ENCODE data around the gene GTF3C1.

GTF3C1 gene

GRCh38 chr16:27566417-27566816 is 16.7 kb upstream of the GTF3C1 start:
- DNase-seq (ENCODE audit: low spot score), result no peak

- DNase-seq (ENCODE audit: low spot score), result no peak
Observed at GRCh38 chr16:27564224-27564623, 14.5 kb upstream of the GTF3C1 start.

GRCh38 chr16:27561216-27561615 is 11.5 kb upstream of the GTF3C1 start:
- DNase-seq (ENCODE audit: low spot score), result no peak

GRCh38 chr16:27558932-27559331 is 9.2 kb upstream of the GTF3C1 start:
- no peak for DNase-seq (ENCODE audit: low spot score)

GRCh38 chr16:27558434-27558833 is 8.7 kb upstream of the GTF3C1 start:
- DNase-seq (ENCODE audit: low spot score), result no peak

- DNase-seq (ENCODE audit: low spot score), result no peak
Observed at GRCh38 chr16:27556471-27556870, 6.8 kb upstream of the GTF3C1 start.

DNA sequence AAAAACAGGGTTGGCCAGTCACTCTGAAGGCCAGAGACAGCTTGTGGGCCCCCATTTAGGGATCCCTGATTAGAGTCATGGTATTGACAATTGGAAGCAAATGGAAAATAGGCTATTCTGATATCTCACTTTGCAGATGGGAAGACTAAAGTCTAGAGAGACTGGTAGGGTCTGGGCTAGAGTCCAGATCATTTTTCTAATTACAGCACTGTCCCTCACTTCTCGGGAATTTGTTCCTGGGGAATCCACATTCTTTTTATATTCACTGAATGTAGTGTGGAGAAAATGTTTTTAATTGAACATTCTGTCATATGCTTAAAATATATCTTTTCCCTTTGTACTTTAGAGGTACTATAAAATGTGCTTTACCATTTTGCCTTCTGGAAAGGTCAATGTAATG is 1.3 kb upstream of the GTF3C1 start:
- DNase-seq (ENCODE audit: low spot score), result no peak

- DNase-seq (ENCODE audit: low spot score), result no peak
Observed at GRCh38 chr16:27550582-27550920, 838 bp upstream of the GTF3C1 start.

- DNase-seq (ENCODE audit: low spot score), result no peak
Observed at GRCh38 chr16:27549464-27549745, 308 bp downstream of the GTF3C1 start.

DNA sequence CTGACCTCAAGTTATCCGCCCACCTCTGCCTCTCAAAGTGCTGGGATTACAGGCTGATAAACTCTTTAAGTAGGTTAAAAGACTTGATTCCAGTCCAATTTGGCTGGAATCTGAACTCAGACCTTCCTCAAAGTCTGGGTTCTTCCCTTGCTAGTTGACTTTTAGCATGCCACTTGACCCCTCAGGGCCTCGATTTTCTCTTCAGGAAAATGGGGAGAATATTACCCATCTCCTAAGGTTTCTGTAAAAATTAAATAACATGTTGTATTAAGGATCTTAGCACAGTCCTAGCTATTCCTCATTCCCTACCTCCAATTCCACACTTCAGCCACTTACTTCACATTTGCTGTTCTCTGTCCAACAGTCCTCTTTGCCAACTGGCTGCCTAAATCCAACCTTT is 1.9 kb downstream of the GTF3C1 start:
- DNase-seq (ENCODE audit: low spot score), result no peak

DNA sequence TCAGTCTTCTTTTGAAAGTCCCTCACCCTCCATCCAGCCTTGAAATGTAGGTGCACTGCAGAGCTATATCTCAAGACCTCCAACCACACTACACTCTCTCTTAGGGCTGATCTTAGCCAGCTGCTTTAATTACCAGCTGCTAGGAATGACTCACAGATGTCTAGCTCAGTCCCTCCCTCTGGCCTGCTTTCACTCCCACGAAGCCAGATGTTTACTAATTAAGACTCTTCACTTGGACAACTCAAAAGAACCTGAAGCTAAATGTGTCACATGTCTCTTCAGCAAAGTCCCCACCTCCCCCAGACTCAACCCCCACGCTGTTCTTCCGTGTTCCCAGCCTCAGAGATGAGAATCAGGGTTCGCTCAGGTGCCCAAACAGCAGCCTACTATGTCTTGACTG is 2.6 kb downstream of the GTF3C1 start:
- no peak for DNase-seq (ENCODE audit: low spot score)

- DNase-seq (ENCODE audit: low spot score), result no peak
Observed at GRCh38 chr16:27544671-27545070, 5.0 kb downstream of the GTF3C1 start.

DNA sequence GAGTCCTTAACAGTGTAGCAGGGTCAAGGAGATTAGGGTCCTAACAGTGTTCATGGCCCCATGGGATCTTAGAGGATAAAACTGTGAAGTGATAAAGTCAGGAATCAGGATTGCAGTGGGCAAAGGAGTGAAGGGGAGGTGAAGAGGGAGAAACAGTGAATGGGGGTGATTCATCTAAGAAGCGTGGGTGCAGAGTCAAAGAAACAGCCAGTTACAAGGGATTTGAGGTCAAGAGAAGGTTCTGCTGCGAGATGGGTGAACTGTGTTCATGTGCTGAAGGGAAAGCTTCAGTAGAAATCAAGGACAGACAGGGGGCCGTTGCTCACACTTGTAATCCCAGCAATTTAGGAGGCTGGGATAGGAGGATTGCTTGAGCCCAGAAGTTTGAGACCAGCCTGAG is 5.9 kb downstream of the GTF3C1 start:
- DNase-seq (ENCODE audit: low spot score), result no peak

DNA sequence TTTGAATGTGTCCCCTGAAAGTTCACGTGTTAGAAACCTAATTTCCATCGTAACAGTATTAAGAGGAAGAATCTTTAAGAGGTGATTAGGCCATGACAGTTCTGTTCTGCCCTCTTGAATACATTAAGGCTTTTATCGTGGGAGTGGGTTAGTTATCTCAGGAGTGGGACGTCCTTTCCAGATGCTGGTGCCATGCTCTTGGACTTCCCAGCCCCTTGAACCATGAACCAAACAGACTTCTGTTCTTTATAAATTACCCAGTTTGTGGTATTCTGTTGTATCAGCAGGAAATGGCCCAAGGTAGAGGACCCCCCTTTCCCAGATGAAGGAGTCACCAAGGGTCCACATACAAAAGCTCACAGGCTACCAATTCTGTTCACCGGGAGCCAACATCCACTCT is 10.1 kb downstream of the GTF3C1 start:
- DNase-seq (ENCODE audit: low spot score), result no peak

DNA sequence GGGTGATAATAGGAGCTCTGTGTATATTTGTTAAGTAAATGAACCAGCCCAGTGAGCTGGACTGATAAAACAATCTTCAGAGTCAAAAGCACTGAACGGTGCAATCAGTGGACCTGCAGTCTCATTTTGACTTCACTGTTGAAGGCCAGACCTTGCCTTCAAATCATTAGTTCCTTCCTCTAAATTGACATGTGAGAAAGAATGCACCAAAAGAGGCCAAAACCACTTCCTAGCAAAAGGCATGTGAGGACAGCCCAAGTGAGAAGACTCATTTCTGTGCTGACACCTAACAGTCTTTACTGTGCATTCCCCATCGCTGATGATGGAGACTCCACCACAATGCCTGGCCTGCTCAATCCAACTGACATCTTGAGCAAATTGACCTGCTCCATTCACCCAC is 10.6 kb downstream of the GTF3C1 start:
- DNase-seq (ENCODE audit: low spot score), result no peak

DNA sequence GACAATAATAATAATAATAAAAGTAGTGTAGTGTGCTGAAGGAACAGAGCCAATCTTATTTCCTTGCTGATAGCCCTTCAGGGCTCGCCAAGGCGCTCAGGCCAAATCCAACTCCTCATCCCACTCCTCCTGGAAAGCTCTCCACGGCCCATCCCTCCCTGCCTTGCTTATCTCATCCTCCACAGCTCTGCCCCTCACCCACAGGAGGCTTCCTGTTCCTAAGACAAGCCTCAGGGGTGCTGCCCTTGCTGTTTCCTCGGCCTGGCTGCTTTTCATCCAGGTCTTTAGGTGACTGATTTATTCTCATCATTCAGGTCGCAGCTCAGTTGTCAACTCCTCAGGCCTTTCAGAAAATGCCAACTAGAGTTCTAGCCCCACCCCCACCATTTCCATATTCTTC is 11.2 kb downstream of the GTF3C1 start:
- no peak for DNase-seq (ENCODE audit: low spot score)

DNA sequence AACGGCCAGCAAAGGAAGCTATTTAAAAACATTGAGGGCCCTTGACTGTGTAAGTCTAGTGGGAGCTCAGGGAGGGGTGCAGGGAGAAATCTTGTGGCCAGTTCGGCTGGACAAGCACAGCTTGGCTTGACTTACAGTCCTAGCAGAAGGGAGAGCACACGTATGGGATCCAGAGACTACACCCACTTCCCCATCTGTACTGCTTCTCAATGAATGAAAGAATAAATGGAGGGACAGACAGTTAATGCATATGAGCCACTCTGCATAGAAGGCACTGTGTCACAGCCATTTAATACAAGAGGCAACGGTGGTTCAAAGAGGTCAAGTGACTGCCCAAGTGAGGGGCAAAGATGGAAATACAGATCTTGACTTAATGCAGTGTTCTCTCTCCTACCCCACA is 15.5 kb downstream of the GTF3C1 start:
- DNase-seq (ENCODE audit: low spot score), result no peak

GRCh38 chr16:27531826-27532800 is 17.6 kb downstream of the GTF3C1 start:
- no peak for DNase-seq (ENCODE audit: low spot score)

- no peak for DNase-seq (ENCODE audit: low spot score)
Observed at GRCh38 chr16:27531186-27531585, 18.5 kb downstream of the GTF3C1 start.

DNA sequence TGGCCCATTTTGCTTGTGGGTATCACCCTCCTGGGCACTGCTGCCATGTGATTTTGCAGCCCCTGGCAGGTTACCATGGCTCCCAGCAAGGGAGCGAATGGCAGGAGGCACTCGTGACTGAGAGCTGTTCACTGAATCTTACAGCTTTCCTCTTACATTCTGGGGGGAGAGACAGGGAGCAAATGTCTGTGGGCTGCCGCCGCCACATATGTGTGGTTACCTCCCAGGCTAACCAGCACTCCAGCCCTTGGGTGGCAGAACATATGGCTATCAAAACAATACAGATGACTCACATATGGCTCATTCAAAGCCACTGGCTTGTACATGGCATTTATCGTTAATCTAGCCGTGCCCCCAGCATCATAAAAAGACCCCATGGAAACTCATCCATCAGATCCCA is 19.8 kb downstream of the GTF3C1 start:
- no peak for DNase-seq (ENCODE audit: low spot score)

- no peak for DNase-seq (ENCODE audit: low spot score)
Observed at GRCh38 chr16:27528294-27528693, 21.4 kb downstream of the GTF3C1 start.

DNA sequence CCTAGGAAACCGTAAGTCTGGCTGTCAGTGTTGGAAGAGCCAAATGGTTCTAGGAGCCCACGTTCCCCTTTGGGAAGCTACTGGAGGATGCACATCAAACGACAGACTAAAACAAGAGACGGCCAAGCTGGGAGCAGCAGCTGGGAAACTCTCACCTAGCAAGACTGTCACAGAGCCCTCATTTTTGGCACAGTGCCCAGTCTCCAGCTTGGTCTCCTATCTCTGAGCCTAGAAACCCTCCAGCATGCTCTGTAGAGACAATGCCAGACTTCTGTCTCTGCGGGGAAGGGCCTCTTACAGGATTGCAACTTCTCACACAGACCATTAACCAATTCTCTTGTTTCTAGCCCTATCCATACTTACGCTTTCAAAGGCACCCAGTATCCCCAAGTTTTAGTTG is 23.5 kb downstream of the GTF3C1 start:
- DNase-seq (ENCODE audit: low spot score), result no peak

DNA sequence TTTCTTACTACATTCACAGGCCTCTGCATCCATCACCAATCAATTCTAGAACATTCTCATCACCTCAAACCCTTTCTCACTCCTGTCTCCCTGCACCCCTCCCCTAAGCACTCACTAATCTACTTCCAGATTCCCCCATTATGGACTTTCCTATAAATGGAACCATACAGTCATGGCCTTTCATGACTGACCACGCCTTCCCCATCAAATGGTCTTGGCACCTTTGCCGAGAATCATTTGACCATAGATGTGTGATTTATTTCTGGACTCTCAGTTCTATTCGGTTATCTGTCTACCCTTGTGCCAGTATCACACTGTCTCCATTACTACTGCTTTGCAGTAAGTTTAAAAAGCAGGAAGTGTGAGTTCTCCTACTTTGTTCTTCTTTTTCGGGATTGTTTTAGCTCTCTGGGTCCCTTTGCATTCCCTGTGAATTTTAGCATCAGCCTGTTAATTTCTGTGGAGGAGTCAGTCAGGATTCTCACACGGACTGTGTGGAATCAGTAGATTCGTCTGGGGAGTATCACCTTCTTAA is 27.5 kb downstream of the GTF3C1 start:
- DNase-seq (ENCODE audit: low spot score), result no peak

DNA sequence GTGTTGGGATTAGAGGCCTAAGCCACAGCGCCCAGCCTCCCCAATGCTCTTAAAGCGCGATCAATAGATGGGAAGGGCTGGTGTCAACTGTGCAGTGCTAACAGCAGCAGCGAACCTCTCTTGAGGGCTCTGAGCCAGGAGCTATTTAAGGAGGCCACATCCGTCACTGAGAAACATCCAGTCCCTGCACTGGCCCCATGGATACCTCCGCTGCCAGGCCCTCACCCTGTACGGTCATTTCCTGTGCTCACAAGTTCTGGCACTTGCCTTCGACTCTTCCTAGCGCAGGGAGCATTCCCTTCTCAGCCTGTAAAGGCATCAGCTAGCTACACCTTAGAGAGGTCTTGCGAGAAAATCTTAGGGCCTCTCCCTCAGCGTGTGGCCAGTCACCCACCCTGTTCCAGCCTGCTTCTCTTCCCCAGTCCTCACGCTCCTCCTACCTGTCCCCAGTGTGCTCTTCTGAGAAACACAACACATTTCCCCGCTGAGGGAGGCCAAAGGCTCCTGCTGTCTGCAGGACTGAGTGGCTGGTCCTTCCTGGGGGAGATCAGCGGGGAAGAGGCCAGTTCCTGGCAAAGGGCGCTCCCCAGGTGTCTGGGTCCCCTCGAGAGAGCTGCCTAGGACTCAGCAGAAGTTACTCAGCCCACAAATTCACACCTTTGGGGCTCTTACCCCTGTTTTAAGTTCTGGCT is 28.6 kb downstream of the GTF3C1 start:
- no peak for DNase-seq (ENCODE audit: low spot score)
